ENCODE data around the gene DIO1. TPM values are rescaled to one million over a fixed set of nuclear protein-coding genes. Genes with fewer than 3 reads are reported as not detected.

The DIO1 gene
- total and polyA plus RNA-seq, 2 of the 8 experiments (the other 6 are each of a cell fraction or from before 2014, with no cell fraction given) = 0.14 TPM; not detected in 1

GRCh38 chr1:53894644-53895043, 657 bp downstream of the DIO1 start:
- Histone ChIP-seq H3K18ac (ENCODE audit: extremely low read depth, low read length) (no peak overlapping the region), H3K79me2 (ENCODE audit: control insufficient read depth in 1 of 2, insufficient read depth in 2 of 2, low read length in 2 of 2) (no peaks in the 10 kb centered on the region), H3K4me1 (replicated peaks in 1 of 4; ENCODE audit: control insufficient read depth in 3 of 4, insufficient read depth in 4 of 4, low read length in 3 of 4) (peaks cover 0 to 7% (median 2%) of the 10 kb centered on the region in 4 experiments; a peak in 2 of 7 replicates), H3K56ac (replicated peaks; ENCODE audit: insufficient read length, low read depth, low read length) (no peak overlapping the region), H3K9ac (replicated peaks in 1 of 4; ENCODE audit: extremely low read depth in 1 of 4, low read depth in 3 of 4, low read length in 3 of 4) (no peak overlapping the region), H3K4me2 (ENCODE audit: insufficient read depth in 1 of 2, low read depth in 2 of 2, low read length in 2 of 2) (no peak overlapping the region), H2AFZ (ENCODE audit: low read length) (no peak overlapping the region), H3K9me3 (ENCODE audit: insufficient read depth in 2 of 2, low read depth in 1 of 2, low read length in 1 of 2) (no peaks in the 10 kb centered on the region), H3K4me3 (ENCODE audit: extremely low read depth in 1 of 4, insufficient read depth in 2 of 4, low read depth in 3 of 4, low read length in 4 of 4) (no peak overlapping the region), H2AK5ac (ENCODE audit: low read depth, low read length) (no peak overlapping the region), H3K27me3 (replicated peaks in 1 of 4; ENCODE audit: control insufficient read depth in 3 of 4, extremely low read depth in 1 of 4, insufficient read depth in 3 of 4, low read length in 3 of 4) (no peaks in the 10 kb centered on the region; a peak in 1 of 7 replicates), H3K23ac (ENCODE audit: insufficient read length) (no peak overlapping the region), H3K36me3 (ENCODE audit: control insufficient read depth in 2 of 4, insufficient read depth in 4 of 4, low read length in 3 of 4) (no peaks in the 10 kb centered on the region), H4K91ac (replicated peaks; ENCODE audit: insufficient read length, low read length) (no peak overlapping the region), H2BK5ac (ENCODE audit: low read depth, low read length) (no peak overlapping the region), H2BK120ac (replicated peaks; ENCODE audit: low read depth, low read length) (no peak overlapping the region), H2BK12ac (ENCODE audit: low read depth, low read length) (no peak overlapping the region), H3K23me2 (ENCODE audit: low read depth, low read length) (no peaks in the 10 kb centered on the region), H3K4ac (replicated peaks; ENCODE audit: insufficient read length, low read depth, low read length) (no peak overlapping the region), H4K8ac (ENCODE audit: extremely low read depth, insufficient read depth, low read length) (no peak overlapping the region), H4K20me1 (replicated peaks in 1 of 2; ENCODE audit: control insufficient read depth in 1 of 2, insufficient read depth in 2 of 2, low read length in 2 of 2) (no peaks in the 10 kb centered on the region), H2BK15ac (ENCODE audit: low read length) (no peak overlapping the region), H4K5ac (ENCODE audit: insufficient read length, low read depth, low read length) (no peak overlapping the region), H2BK20ac (ENCODE audit: low read length) (no peak overlapping the region), H3K27ac (ENCODE audit: low read depth, low read length) (no peak overlapping the region), H3K14ac (ENCODE audit: insufficient read length) (no peak overlapping the region), H3K79me1 (ENCODE audit: low read depth, low read length) (no peaks in the 10 kb centered on the region)
- POLR2A ChIA-PET (ENCODE audit: partially characterized antibody) = interaction anchor here (0.7 kb wide), 1 partner anchor 99 kb away, joined by 3 read pairs; no protein-coding TSS in a partner anchor
- FAIRE-seq (no peak), DNase-seq (ENCODE audit: low read depth in 1 of 2, low spot score in 2 of 2) (no peak)
- CTCF ChIA-PET (ENCODE audit: partially characterized antibody) = interaction anchor here (1.2 to 1.3 kb wide), 2 partner anchors 21 to 34 kb away, joined by 3 to 6 read pairs; no protein-coding TSS in a partner anchor
- 91% methylated on average over 5 of the region's 5 CpGs; no CpG with 5 or more reads in 1 of the 2 experiments for WGBS, 2 experiments (ENCODE audit: extremely low coverage in 1 of 2, insufficient coverage in 1 of 2, insufficient read length in 1 of 2, insufficient replicate concordance in 2 of 2, low coverage in 1 of 2, low lambda C conversion rate in 2 of 2, missing lambda C conversion rate in 1 of 2)
- no peak for TF ChIP-seq SIRT6 (IDR thresholded peaks at IDR 0.05; ENCODE audit: low read length)
- no peak for TF ChIP-seq CTBP2 (IDR thresholded peaks at IDR 0.05; ENCODE audit: borderline replicate concordance, insufficient read depth, insufficient read length, low read length)
- TF ChIP-seq SAP30 (IDR thresholded peaks at IDR 0.05; ENCODE audit: insufficient read depth, insufficient replicate concordance, low read length) = no peak
- no peak for TF ChIP-seq SRF (IDR thresholded peaks at IDR 0.05; ENCODE audit: low read depth, low read length)
- no peak for TF ChIP-seq TEAD4 (IDR thresholded peaks at IDR 0.05; ENCODE audit: low read depth, low read length)
- TF ChIP-seq JUN (IDR thresholded peaks at IDR 0.05; ENCODE audit: low read depth, low read length) = no peak

Data from H1 (cell line).